ENCODE results near the gene FDX1. TPM values are rescaled to one million over a fixed set of nuclear protein-coding genes. Genes with fewer than 3 reads are reported as not detected.

Gene FDX1
- polyA plus RNA-seq, 4 donors: 13.3 to 23.0 (median 20.9) TPM

DNA sequence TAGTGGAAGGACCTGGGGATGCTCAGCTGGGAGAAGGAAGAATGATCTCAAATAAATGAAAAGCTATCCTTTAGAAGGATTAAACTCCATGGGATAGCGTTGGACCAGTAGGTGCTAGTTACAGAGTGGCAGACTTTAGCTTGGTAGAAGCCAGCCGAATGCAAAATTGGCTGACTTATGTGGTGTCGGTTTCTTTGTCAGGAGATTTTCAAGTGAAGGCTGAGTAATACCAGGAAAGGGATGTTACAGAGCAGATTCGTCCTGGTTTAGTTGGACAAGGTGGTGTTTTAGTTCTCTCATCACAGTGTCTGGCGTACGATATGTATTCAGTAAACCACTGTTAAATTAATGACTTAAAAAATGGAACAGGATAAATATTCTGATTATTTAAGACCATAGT lies 26.0 kb downstream of the FDX1 start:
- DNase-seq (ENCODE audit: low read depth in 4 of 4, low spot score in 3 of 4): no peak

DNA sequence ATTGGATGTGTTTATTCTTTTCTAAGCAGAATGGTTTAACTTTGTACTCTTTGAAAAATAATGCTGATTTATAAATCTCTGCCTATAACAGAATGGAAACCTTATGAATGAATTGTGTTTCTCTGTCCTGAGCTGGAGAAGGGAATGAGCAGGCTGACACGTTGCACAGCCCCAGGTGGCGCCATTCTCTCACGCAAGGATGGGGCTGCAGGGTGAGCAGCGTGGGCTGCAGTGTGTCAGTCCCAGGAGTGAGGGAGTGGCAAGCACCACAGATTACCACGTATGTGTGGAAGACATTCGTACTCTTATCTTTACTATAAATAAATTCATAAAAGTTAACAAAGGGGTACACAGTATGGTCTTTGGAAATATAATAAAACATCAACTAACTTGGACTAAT lies 33.4 kb downstream of the FDX1 start:
- DNase-seq (ENCODE audit: low read depth in 4 of 4, low spot score in 3 of 4): peak in 2 of 4 donors; percentile 22 to 24

DNA sequence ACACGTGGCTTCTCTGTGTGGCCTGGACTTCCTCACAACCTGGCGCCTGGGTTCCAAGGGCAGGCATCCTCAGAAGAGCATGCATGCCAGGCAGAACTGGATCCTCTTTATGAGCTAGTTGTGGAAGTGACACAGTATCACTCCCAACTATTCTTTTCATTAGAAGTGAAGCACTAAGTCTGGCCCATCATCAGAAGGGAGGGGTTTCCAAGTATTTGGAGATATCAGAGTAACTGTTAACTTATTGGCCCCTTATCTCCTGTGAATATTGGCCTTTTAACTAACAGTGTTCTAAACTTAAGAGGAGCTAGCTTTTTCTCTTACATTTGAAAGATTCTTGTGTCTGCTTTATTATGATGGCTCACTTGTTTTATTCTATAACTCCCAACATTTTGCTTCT lies 35.5 kb downstream of the FDX1 start:
- no peak for DNase-seq (ENCODE audit: low read depth in 4 of 4, low spot score in 3 of 4)

DNA sequence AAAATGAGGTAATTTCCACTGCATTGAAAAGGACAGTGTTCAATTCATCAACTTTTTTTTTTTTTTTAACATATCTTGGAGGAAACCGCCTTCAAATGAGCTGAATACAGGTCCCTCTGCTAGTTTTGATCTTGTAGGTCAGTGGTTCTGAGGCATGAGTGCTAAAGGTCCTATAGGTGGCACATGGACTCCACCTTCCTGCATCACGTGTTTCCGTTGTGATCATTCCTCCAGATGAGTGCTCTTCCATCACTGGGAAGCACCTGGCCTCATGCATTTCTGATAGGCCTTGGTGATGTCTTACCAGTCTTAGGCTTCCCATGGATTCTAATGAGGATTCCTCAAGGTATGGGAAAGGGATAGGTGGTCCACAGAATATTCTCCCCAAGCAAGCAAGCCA lies 37.8 kb downstream of the FDX1 start:
- DNase-seq (ENCODE audit: low read depth in 4 of 4, low spot score in 3 of 4): no peak

DNA sequence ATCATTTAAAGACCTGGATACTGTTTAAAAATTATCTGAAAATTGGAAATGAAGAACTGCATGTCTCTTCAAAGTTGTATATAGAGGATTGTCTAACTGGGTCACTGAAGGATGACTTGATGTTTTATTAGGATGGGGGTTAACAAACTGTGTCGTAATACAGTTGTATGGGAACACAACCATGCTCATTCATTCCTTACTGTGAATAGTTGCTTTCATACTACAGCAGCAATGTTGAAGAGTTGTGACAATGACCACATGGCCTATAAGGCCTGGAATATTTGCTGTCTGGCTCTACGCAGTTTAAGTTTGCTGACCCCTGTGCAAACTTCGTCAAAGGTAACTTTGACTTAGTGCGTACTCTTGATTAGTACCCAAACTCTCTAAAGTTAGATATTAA lies 38.4 kb downstream of the FDX1 start:
- no peak for DNase-seq (ENCODE audit: low read depth in 4 of 4, low spot score in 3 of 4)

DNA sequence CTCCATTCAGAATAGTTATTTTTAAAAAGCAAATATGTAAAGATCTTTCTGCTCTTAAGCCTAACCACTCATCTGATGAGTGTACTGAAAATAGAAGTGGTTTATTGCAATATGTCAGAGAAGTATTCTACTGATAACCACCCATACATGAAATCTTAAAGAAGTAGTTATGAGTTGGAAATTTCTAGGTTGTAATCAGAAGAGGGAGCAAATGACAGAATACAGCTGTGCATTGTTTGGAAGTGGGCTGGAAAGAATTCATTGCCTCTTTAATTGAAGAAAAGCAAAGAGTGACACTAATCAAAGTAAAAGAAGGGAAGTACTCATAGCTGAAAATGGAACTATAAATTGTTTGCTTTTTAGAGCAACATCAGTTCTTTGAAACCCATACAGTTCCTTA lies 39.4 kb downstream of the FDX1 start:
- no peak for DNase-seq (ENCODE audit: low read depth in 4 of 4, low spot score in 3 of 4)

DNA sequence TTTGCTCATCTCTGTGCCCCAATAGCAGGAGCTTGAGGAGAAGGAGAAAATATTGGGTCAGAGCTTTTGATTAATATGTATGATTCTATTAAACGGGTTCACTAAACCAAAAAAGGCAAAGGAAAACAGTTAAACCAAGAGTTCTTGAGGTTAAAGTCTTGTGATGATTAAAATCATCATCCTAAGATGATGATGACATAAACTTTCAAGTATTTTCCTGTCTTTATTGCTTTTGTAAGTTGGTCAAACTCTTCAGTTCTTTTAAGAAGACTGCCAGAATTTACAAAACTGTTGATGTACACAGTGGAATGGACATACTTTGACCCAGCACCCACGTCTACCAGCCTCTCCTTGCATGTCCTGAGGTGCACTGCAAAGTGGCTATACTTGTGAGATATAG lies 41.0 kb downstream of the FDX1 start:
- no peak for DNase-seq (ENCODE audit: low read depth in 4 of 4, low spot score in 3 of 4)

DNA sequence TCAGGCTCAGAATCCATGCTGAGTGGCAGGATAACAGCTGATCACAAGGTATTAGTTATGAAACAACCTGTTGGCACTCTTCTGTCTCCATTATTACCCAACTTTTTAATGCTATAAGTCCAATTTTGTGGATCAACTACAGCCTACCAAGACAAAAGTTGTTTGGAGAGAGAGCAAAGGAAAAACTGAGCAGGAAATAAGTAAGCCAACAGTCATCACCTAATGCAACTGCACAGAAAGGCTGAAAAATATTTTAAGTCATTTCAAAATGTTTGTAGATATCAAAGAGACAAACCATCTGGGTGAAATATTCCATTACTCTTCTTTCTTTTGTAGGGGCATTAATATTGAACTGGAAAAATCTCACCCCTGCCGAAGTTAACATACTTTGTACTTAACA lies 41.6 kb downstream of the FDX1 start:
- no peak for DNase-seq (ENCODE audit: low read depth in 4 of 4, low spot score in 3 of 4)

DNA sequence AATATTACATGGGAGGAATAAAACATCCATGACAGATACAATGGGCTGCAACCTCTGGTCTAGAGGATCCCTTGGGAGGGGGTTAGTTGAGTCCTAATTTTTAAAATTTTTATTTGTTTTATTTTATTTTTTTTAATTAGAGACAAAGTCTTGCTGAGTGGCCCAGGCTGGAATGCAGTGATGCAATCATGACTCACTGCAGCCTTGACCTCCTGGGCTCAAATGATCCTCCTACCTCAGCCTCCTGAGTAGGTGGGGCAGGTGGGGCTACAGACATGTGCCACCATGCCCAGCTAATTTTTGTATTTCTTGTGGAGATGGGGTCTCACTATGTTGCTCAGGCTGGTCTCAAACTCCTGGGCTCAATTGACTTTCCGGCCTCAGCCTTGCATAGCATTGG lies 43.1 kb downstream of the FDX1 start:
- no peak for DNase-seq (ENCODE audit: low read depth in 4 of 4, low spot score in 3 of 4)

DNA sequence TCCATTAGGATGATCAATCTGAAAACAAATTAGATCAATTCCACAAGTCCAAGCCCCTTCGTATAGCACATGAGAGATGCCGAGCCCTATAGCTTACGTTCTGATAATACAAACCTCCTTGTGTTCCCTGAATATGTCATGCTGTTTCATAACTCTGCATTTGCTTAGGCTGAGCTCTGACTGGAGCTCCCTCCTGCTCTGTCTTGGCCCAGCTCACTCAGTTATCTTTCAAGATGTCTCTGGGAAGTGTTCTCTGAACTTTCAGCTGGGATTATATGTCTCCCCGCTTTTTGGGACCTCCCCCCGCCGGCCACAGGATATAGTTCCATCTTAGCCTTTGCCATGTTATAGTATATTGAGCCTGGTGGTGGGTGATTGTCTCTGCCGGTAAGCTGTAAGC lies 44.0 kb downstream of the FDX1 start:
- no peak for DNase-seq (ENCODE audit: low read depth in 4 of 4, low spot score in 3 of 4)

DNA sequence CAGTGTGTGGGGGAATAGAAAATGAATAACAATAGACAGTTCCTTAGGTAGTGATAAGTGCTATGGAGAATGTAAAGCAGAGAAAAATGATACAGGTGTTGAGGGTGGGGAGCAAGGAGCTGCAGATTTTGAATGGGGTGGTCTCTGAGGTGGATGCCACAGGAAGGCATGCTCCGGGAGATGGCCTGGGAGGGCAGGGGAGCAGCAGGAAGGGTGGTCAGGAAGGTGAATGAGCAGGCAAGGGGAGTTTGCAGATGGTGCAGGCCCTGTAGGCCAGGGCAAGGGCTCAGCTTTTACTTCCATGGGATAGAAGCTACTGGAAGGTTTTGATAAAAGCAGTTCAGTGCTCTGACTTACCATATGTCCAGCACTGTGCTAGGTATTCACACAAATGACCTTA lies 44.8 kb downstream of the FDX1 start:
- no peak for DNase-seq (ENCODE audit: low read depth in 4 of 4, low spot score in 3 of 4)

DNA sequence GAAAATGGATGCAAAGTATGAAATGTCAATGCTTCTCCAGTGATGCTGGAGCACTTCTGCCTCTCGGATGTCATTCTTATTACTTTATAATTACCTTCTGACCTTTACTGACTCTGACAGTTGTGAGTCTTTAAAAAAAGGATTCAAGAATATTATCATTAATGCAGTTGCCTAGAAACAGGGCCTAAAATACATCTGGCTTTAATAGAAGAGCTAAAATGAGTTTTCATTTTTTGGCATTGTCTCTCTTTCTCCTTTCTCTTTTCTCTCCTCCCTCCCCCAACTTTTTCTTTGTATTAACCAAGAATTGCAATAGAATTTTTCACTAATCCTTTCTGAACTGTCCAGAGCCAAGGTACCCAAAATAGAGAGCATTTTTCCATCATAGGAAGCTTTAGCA lies 45.9 kb downstream of the FDX1 start:
- no peak for DNase-seq (ENCODE audit: low read depth in 4 of 4, low spot score in 3 of 4)

DNA sequence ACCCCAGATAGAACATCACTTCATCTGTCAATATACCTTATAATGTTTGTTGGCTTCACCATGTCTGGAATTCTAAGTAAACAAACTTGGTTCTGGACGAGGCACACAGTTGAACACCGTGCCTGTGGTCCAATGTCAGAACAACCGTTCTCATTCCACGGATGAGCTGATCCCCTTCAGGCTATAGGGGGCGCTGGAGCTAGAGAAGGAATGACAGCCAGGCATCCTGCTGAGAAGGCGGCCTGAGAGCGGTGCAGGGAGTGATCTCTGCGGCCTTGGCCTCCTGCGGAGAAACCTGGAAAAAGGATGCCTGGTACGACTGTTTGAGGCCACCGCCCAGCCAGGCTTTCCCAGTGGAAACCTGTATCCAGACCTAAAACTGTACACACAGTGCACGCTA lies 48.7 kb downstream of the FDX1 start:
- DNase-seq (ENCODE audit: low read depth in 4 of 4, low spot score in 3 of 4): no peak

DNA sequence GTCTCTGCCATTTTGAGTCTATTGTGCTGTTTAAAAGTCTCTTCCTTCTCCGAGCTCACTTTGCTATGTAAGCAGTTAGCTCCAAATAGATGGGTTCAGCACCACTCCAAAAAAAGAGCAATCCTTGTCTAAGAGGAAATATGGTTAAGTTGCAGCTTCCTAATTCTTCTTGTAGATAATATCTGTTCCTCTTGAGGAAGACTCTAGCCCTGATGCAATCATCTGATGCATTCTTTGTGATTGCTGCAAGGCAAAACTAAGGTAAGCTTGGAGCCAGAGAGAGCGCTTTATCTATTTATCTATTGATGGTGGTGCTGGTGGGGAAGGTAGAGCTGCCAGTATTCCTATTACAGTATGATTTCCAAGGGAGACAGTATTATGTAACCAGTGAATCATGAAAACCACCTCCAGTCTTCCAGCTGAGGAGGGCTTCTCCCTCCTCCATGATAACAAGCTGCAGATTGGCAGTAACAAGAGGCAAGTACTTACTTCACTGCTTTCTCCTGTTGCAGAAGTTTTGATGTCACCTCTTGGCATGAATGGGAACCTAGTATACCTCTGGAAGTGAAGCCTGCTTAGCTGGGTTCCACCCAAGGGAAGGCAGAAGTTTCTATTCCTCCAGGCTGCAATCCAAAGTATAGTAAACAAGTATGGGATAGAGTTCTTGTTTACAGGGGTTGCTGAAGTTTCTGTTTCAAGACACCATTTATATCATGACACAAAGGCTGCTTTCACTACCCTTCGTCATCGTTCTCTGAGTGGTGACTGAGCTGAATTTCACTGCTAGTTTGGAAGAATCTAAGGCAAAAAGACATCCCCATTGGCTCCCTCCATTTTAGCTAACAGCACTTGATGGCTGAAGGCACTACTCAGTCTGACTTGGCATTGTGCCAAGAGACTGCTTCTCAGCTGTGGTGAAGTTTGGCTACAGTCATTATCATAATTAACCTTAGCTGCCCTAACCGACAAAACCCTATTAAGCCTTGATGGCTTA lies 49.7 kb downstream of the FDX1 start:
- DNase-seq (ENCODE audit: low read depth in 4 of 4, low spot score in 3 of 4): no peak

DNA sequence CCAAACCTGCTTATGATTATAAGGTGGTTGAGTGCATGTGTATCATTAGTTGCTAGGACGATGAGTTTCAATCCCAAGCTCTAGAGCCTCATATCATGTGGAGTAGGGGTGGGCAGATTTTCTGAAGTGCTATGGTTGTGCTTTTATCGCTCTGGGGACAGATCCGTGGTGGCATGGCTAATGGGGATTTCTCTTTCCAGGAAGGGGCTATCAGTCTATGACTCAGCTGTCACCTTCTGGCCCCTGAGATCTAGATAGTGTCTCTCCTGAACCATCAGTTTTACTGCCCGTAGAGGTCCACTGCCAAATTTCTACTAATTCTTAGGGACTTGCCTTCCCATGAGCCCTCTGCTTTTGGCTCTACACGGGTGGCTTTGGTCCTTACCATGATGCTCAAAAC lies 51.8 kb downstream of the FDX1 start:
- no peak for DNase-seq (ENCODE audit: low read depth in 4 of 4, low spot score in 3 of 4)

DNA sequence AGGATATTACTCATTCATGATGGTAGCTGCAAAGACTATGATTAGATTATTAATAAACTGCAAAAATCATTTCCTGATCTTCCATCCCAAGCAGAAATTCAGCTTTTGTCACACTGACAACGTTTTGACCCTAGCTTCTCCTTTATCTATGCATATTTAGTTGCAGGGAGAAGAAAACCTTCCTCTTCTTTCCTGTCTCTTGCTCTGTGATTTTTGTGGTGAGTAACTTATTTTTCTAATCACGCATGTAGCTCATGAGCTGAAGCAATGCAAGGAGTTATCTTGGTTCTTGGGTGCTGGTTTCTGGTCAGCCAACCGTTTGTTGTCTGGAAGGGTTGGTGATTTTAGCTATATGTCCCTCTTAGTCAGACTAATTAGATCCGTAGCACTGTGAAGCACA lies 56.4 kb downstream of the FDX1 start:
- no peak for DNase-seq (ENCODE audit: low read depth in 4 of 4, low spot score in 3 of 4)

DNA sequence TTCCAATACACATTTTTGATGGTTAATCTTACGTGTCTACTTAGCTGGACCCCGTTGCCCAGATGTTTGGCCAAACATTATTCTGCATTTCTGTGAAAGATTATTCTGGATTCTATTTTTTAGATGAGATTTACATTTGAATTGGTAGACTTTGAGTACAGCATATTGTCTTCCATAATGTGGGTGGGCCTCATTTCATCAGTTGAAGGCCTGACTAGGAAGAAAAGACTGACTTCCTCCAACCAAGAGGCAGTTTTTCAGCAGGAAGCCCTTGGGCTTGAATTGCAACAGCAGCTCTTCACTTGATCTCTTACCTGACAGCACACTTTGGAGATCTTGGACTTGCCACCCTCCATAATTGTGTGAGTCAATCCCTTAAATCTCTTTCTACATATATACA lies 58.7 kb downstream of the FDX1 start:
- DNase-seq (ENCODE audit: low read depth in 4 of 4, low spot score in 3 of 4): no peak

DNA sequence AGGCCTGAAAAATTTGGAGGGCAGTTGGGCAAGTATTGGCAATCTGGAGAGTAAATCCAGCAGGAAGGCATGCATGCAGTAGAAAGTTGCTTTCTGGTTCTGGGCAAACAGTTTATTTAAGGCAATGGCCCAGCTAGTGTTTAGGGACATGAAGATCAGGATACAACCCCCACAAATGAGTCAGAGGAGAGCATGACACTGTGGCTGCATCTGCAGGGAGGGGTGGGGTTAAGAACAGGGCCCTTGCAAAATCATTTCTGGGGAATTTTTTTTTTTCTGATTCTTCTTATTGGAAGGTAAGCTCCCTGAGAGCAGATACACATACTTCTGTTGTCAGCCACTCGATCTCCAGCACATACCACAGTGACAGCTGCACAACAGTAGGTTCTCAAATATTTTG lies 61.1 kb downstream of the FDX1 start:
- no peak for DNase-seq (ENCODE audit: low read depth in 4 of 4, low spot score in 3 of 4)

DNA sequence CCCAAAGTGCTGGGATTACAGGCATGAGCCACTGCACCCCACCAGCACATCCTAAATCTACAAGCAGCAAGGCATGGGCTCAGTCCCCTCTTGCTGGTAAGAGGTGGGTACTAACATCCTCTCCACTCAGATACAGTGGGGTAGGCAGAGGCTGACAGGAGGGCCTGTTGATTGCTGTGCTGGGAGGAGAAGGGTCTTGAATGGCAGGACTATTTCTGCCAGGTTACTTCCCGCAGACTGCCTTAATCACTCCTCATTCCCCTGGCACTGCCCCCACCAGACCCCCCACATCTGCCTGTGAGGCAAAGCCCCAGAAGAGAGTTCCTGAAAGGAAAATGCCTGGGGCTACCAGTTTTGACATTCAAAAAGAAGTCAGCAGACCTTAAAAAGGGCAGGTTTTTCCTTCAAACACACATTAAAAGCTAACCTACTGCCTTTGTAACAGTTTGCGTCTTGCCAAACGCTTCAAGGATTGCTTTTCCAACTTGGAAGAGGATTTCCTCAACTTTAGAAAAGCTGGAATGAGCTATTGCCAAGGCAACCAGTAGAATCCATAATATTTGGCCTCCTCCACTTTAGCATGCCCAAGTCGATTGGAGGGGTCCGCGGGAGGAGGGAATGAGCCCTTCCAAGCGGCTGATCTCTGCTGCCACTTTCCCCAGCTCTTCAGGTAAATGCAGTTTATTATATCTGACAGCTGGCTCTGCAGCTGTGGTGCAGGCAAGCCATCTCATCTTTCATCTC lies 62.0 kb downstream of the FDX1 start:
- DNase-seq (ENCODE audit: low read depth in 4 of 4, low spot score in 3 of 4): no peak

DNA sequence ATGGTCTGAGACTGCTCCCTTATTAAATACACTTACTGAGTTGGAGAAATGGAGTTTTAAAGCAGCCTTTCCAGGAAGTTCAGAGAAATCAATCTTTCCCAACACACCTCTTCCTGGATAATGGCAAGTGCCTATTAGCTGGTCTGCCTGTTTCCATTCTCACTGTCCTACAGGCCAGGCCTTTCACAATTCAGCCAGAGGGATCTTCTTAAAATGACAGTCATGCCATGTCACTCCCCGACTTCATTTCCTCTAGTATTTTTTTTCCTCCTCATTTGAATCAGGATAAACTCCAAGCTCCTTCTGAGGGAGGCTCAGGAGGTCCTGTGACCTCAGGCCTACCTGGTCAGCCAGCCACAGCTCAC lies 62.6 kb downstream of the FDX1 start:
- no peak for DNase-seq (ENCODE audit: low read depth in 4 of 4, low spot score in 3 of 4)

DNA sequence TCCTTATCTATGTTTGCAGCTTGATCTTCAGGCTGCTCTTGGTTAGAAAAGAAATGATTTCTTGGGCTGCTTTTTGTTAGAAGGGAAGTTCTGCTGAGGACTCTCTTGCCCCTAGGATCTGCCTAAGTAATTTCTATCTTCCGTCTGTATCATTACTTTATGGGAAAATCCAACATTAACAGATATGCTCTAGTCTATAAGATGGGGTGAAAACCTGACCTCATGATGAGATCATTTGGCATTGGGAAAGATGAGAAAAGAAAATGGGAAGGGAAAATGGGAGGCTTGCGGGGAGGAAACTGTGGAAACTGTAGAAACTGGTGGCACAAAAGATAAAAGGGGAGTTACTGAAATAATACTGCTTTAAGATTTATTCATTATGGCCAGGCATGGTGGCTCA lies 63.6 kb downstream of the FDX1 start:
- DNase-seq (ENCODE audit: low read depth in 4 of 4, low spot score in 3 of 4): no peak

Measured in left renal pelvis (tissue), 4 donors.